Stimulated activated naive CD8-positive, alpha-beta T cell treated with anti-CD3 and anti-CD28 coated beads, Interleukin-15, Interleukin-2, amounts not matched to agents 100 U/mL and 50 U/mL, for 24 hours (primary cell): Measurements from ENCODE around the gene NDUFB3.

ENCODE experiments used
- ATAC-seq: fragments of 150-1000 bp; cut with Tn5 transposase; one replicate; pipeline ENCODE4 v1.10.0; 2021
- DNase-seq: peaks from one replicate; pipeline ENCODE4 v3.0.0; 2021

The NDUFB3 gene

DNA sequence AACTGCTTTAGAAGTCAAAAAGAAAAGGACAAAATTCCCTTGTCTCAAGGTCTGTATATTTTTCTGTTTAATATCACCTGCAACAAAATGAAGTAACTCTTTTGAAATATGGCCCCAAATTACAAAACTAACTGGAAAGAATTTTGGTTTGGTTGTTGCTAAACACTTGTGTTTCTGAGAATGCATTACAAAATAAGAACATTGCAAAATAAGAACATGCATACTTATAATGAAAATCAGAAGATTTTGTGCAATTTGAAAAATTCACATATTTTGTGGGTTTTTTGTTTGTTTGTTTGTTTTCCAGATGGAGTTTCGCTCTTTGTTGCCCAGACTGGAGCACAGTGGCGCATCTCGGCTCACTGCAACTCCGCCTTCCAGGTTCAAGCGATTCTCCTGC, 21.8 kb downstream of the NDUFB3 start:
- no peak for ATAC-seq
- no peak for DNase-seq

DNA sequence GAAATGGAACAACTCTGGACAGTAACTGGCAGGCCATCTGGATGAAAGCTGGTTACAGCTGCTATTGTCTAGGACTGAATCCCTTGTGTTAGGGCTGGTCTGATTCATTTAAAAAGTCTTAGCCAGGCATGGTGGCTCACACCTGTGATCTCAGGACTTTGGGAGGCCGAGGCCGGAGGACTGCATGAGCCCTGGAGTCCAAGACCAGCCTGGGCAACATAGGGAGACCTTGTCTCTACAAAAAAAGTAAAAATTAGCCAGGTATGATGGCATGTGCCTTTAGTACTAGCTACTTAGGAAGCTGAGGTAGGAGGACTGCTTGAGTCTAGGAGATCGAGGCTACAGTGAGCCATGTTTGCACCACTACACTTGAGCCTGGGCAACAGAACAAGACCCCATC, 28.7 kb downstream of the NDUFB3 start:
- no peak for ATAC-seq

DNA sequence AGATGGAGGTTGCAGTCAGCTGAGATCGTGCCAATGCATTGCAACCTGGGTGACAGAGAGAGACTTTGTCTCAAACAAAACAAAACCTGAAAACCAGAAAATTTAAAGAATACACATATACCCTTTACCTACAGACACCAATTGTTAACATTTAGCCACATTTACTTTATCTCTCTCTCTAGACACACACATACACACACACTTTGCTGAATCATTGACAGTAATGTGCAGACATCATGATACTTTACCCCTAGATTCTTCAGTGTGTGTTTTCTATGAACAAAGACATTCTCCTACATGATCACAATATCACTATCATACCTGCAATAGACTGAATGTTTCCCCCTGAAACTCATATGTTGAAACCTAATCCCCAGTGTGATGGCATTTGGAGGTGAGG, 34.0 kb downstream of the NDUFB3 start:
- ATAC-seq, result no peak

More for the DNA sequence above, 28.7 kb downstream of the NDUFB3 start:
- no peak for DNase-seq

DNA sequence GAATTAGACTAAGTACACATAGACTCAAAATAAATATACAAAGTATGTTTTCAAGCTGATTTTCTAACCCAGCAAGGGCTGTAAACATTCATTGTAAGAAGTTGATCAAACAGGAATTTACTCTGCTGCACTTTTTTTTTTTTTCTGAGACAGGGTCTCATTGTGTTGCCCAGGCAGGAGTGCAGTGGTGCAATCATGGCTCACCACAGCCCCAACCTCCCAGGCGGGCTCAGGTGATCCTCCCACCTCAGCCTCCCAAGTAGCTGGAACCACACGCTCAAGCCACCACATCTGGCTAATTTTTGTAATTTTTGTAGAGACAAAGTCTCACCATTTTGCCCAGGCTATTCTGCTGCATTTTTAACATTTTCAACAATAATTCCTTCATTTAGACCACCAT, 35.8 kb downstream of the NDUFB3 start:
- ATAC-seq, result no peak
- no peak for DNase-seq

More for the DNA sequence above, 34.0 kb downstream of the NDUFB3 start:
- DNase-seq, result no peak

DNA sequence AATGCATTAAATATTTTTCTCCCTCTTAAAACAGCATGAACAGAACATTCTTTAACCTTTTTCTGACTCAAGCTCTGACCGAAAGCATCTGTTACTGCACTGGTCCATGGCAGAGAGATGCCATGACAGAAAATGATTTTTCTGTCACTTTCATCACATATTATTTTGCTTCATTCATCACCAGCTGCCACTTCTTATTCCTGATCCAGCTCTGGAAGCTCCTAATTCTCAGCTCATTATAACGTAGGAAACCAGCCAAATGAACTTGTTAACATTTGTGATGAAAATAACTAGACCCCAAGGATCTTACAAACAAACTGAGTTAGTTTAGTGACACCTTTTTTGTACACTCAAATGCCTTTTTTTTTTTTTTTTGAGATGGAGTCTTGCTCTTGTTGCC, 36.5 kb downstream of the NDUFB3 start:
- no peak for ATAC-seq
- DNase-seq, result no peak

DNA sequence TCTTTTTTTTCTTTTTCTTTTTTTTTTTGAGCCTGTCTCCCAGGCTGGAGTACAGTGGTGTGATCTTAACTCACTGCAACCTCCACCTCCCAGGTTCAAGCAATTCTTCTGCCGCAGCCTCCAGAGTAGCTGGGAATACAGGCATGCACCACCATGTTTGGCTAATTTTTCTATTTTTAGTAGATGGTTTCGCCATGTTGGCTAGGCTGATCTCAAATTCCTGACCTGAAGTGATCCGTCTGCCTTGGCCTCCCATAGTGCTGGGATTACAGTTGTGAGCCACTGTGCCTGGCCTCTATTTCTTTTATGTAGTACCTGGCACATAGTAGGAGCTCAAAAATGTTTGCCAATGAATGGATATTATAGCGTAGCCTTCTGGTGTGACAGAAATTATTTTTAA, 37.4 kb downstream of the NDUFB3 start:
- DNase-seq, result no peak
- no peak for ATAC-seq

DNA sequence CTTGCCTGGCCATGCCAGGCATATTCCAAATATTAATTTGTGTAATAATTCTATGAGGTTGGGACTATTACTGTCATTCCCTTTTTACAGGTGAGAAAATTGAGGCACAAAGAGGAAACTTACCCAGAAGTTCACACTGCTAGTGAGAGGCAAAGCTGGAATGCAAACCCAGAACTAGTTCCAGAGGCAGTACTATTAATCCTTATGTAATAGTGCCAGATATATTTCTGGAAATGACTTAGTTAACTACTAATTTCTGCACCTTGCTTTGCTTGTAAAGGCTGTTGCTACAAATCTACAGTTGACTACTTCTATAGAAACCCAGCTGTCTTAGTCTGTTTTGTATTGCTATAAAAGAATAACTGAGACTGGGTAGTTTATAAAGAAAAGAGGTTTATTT, 38.8 kb downstream of the NDUFB3 start:
- DNase-seq, result no peak
- ATAC-seq, result no peak

DNA sequence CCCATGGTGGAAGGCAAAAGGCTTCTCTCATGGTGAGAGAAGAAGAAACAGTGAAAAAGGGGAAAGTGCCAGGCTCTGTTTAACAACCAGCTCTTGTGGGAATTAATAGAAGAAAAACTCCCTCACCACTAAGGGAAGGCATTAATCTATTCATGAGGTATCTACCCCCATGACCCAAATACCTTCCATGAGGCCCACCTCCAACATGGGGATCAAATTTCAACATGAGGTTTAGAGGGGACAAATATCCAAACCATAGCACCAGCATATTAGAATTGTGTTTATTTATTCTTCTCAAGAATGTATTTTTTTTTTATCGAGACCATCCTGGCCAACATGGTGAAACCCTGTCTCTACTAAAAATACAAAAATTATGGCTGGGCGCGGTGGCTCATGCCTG, 39.3 kb downstream of the NDUFB3 start:
- DNase-seq (no peak), ATAC-seq (no peak)

DNA sequence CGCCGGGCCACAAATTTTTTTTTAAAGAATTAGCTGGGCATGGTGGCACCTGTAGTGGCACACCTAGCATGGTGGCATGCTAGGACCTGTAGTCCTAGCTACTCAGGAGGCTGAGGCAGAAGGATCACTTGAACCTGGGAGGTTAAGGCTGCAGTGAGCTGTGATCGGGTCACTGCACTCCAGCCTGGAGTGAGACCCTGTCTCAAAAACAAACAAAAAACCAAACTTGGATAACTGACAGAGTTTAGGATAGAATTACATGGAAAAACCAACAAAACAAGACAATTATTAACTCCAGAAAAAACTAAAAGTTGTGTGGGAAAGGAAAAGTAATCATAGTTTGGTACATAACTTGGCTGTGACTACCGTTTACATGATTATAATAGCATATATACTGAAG, 42.5 kb downstream of the NDUFB3 start:
- DNase-seq (no peak), ATAC-seq (no peak)

DNA sequence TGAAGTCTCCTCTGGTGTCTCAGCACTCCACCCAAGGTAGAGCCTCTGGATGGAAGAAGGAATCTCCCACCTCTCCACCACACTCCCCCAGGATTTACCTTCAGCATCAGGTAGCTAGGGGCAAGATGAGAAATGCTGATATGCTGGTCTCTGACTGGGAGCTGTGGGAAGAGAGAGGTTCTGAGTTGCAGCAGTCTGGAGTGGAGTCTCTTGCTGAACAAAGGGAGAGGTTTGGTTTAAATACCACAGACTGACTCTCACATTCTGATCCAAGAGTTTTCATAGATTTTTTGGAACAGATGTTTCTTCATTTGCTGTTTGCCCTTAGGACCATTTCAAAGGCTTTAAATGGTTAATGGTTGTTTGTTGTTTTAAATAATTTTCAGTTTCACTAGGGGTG, 43.0 kb downstream of the NDUFB3 start:
- DNase-seq (no peak), ATAC-seq (no peak)

DNA sequence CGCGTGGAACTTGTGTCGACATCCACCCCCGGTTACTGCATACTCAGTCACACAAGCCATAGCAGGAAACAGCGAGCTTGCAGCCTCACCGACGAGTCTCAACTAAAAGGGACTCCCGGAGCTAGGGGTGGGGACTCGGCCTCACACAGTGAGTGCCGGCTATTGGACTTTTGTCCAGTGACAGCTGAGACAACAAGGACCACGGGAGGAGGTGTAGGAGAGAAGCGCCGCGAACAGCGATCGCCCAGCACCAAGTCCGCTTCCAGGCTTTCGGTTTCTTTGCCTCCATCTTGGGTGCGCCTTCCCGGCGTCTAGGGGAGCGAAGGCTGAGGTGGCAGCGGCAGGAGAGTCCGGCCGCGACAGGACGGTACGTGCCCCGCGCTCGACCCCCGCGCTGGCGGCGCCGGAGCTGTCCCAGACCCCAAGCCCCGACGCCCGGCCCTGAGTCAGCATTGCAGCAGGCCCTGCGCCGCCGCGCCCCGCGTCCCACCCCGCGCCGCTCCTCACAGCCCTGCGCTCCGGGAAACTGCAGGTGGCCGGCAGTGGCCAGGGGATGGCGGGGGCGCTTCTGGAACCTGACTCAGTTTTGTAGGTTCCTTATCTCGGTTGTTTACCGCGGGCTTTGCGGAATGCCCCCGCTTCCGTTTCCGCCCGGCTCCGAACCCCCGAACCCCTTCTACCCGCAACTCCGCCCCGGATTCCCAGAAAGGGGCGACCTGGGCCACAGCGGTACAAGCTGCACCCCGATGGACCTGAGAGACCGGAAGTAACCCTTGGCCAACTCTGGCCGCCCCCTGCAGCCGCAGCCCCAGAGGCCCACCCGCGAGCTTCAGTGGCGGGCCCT, 44.5 kb downstream of the NDUFB3 start, which contains the start of gene CFLAR:
CFLAR (plus strand) TSS at position 50 of the 844 bp plus-strand sequence. CDS start 13,702 bp downstream, outside the sequence.
- ATAC-seq, result peak; percentile 50
- DNase-seq, result peak; percentile 87

DNA sequence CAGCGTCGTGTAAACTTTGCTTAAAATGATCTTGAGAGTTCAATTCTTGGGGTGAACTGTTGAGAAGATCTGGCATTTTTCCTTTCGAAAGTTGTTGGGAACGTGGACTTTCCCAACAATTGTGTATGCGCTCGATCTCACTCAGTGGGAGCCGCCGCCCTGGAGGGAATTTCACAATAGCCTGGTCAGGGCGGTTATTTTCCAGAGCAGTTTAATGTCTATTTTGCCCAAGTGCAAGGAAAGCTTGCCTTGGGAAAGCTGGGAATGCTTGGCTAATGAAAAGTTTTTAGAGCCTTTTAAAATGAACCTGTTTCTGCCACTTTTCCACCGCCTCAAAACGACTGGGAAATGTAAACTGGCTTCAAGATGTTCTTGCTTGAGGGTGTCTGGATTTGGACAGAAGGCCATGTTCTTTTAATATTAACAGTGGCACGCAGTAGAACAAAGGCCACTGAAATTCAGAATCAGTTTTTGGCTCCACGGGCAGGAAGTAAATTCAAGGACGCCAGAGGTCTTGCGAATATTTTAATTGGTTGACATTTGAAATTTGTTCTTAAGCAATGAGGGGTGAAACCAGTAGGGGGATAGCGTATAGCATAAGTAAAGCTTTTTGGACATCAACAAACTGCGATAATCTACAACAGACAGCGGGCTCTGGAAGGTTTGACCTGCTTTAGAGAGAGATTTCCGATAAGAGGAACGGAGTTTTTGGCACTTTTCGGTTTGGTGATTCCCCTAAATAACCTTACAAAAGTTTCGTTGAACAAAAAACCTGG, 45.3 kb downstream of the NDUFB3 start:
- ATAC-seq, result peak; percentile 51
- no peak for DNase-seq

DNA sequence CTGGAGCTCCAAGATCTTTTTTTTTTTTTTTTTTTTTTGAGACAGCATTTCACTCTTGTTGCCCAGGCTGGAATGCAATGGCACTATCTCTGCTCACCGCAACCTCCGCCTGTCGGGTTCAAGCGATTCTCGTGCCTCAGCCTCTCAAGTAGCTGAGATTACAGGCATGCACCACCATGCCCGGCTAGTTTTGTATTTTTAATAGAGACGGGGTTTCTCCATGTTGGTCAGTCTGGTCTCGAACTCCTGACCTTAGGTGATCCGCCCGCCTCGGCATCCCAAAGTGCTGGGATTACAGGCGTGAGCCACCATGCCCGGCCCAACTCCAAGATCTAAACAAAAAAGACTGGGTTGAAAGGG, 45.9 kb downstream of the NDUFB3 start:
- ATAC-seq (peak; percentile 1), DNase-seq (peak; percentile 58)

DNA sequence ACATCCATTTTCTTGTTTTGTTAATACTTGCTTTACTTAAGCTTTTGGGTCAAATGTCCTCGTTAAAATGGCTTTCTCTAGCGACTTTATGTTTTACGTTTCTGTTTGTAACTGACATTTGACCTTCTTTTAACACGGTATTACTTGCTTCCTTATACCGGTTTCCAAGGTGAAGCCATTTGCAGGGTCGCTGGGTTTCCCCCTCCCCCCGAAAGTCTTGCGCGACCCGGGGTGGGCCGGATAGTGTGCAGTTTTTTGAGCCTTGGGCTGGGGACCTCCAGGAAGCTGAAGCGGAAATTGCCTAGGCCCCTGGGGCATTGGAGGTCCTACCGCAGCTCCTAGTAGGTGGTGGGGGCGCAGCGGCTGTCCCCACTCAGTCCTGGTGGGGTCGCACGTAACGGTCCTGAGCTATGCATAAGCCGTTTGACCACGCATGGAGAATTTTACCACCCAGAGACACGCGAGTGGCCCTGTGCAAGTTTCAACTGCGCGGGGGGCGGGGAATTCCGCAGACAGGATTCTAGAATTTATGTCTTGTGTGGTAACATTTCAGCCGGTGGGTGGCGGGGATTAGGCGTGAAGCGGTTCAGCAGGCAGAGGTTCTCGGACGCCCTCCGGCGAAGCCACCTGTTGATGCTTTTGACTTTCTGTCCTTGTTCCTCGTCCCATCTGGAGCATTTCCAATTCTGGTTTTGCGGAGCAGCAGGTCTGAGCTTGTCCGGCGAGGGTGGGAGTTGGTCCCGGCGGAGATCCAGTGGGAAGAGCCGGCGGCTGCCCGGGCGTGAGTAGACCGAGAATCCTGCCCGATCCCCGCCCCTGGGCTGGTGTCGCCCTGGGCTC, 46.5 kb downstream of the NDUFB3 start:
- DNase-seq (peak; percentile 90), ATAC-seq (peak; percentile 51)

DNA sequence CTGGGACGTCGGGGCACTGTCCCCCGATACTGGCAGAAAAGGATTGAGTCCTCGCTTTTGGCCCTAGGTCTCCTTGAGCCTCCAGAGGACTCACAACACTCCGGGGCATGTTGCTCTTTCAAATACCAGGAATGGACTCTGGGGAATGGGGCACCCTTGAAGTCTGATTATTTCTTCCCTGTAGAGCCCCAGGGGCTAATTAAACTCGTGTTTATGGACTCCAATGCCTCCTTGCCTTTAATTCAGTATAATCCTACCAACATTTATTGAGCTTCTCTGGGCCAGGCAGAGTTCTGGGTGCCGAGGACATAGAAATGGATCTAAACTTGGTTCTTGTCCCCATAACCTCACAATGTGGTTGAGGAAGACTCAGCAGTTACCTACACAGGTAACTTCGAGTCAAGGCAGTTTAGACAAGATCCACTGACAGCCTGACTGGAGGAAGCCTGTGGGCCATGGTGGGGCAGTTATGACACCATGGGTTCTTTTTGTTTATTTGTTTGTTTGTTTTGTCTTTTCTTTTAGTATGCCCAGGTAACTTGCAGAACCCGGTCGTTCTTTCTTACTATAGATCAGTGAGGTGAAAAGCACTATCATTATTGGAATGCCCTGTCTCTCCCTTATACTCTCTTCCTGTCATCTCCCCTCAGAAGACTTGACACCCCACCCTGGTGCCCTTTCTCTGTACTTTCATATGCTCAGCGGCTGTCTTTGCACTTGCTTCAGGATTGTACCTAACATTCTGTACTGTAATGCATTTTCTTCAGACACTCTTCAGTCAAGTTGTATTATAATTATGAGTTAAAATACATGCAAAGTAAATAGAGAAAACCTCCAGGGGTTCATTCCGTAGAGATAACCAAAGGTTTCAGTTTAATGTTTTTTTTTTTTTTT, 47.4 kb downstream of the NDUFB3 start:
- ATAC-seq, result no peak

DNA sequence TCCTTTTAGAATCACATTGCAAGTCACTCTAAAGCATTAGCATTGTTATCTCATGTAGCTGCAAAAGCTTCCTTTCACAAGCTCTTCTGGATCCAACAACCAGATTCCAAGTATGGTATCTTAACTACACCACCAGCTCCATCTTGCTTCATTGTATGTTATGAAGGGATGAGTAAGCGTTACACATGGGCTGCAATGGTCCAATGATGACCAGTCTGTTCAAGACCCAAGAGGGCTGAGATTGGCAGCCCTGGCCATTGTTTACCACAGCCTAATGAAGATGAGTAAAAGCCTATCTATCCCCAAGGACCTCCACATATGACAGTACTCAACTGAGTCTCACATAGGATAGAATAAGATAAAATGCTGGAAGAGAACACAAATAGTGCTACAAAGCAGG, 50.5 kb downstream of the NDUFB3 start:
- no peak for ATAC-seq

More for the DNA sequence above, 47.4 kb downstream of the NDUFB3 start:
- DNase-seq, result no peak

DNA sequence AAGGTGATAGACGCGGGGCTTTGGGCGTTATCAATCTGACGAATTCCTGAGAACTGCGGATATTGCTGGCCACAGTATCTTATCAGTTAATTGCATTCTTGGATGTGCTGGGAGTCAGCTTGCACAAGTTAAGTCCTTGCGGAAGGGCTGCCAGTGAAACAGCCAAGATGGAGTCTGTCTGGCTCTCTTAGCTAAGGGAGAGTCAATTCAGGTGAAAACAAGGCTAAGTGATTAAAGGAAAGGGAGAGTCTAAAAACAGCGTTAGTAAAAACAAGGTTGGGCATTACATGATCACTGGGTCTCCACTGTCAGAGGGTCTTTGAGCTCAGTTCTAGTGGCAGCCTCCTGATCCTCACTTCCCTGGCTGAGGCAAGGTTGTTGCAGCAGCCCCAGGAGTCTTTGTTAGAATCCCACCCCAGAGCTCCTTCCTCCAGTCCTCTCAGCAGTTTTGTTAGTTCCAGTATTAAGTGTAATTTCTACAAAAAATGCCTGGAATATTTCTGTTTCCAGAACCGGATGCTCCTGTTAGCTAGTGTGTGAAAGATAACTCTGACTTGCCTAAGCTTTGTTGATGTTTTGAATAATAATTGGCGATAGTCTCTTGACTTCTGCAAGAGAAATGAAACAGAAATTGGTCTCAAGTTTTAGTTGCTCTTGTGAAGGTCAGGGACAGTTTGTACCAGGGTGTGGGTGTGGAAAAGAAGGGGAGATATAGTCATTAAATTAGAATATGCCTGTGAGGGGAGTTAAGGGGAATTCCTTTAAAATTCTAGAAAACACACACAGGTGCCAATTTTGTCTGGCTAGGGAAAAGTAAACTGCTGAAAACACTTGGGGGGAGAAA, 54.7 kb downstream of the NDUFB3 start:
- peak; percentile 32 for ATAC-seq

More for the DNA sequence above, 50.5 kb downstream of the NDUFB3 start:
- no peak for DNase-seq

DNA sequence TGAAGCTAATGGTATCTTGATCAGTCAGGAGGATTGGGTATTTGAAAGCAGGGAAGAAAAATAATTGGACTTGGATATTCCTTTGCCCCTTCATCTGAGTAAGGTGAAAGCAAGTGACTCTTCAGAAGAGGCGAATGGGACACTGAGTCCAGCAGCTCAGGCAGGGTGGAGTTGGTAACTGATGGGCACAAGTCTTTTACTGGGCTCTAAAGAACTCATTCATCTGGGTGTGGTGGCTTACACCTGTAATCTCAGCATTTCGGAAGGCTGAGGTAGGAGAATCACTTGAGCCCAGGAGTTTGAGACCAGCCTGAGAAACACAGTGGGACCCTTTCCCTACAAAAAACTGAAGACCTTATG, 55.3 kb downstream of the NDUFB3 start:
- DNase-seq (no peak), ATAC-seq (no peak)

More for the DNA sequence above, 54.7 kb downstream of the NDUFB3 start:
- DNase-seq, result no peak

DNA sequence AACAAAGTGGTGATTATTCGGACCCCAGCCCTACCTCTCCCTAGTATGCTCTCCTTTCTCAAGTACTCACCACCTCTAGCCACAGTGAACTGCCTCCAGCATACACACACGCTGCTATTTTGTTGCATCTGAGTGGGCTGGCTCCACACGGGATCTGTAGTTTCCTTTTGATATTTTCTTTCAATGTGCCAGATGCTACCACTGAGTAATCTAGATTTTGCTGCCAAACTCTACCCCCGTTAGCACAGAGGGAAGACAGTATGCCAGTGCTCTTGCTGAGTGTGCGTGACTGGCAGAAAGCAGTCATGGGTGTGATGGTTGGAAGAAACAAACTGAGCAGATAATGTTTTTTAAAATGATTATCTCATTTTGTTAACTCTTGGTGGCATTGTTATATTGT, 55.8 kb downstream of the NDUFB3 start:
- DNase-seq, result peak; percentile 57
- ATAC-seq, result peak; percentile 42

DNA sequence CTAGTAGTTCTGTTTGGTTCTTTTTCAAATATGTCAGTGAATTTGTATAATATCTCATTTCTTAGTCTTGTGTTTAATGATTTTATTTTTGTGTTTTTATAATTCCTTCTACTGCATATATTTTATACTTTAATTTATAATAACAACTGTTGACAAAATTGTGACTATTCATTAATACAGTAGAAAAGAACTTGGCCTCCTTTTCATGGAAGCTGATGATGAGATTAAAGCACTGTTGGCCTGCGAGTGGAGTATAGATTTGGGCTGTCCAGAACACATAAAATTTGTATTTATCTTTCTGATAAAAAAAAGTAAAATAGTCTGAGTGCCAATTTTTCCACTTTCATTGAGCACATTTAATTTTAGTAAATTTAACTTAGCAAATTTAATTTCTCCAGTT, 56.2 kb downstream of the NDUFB3 start:
- DNase-seq (no peak), ATAC-seq (no peak)
